Testis (tissue), 3 donors: ENCODE measurements around the gene ARL8A. TPM values are rescaled to one million over a fixed set of nuclear protein-coding genes. Genes with fewer than 3 reads are reported as not detected.
A peak's percentile ranks its signal among the peaks of the same experiment; 100 is the strongest.
"Not testable (repeated sequence)": the region's sequence is repeated elsewhere in the genome, so short reads cannot be mapped to it uniquely, and the experiment has no call there.

Experiments used
- DNase-seq: peaks from one replicate; pipeline ENCODE4 v3.0.0-alpha.2; 2019
- H3K27ac ChIP-seq, 2 donors: fragments of 200-600 bp; sonication (generic); one replicate each; pipeline ENCODE4 v1.5.1; 2019
- H3K27me3 ChIP-seq: fragments of 200-600 bp; sonication (generic); one replicate; pipeline ENCODE4 v1.5.1; 2019
- H3K36me3 ChIP-seq: fragments of 200-600 bp; sonication (generic); one replicate; pipeline ENCODE4 v1.5.1; 2017; ENCODE audit warnings: low read depth; ENCODE audit errors: missing control alignments
- H3K4me1 ChIP-seq: fragments of 200-600 bp; sonication (generic); one replicate; pipeline ENCODE4 v1.5.1; 2019
- H3K4me3 ChIP-seq, 2 donors: fragments of 200-600 bp; sonication (generic); one replicate each; pipeline ENCODE4 v1.5.1; 2017 to 2019
- H3K9me3 ChIP-seq: fragments of 200-600 bp; sonication (generic); one replicate; pipeline ENCODE4 v1.5.1; 2017
- POLR2A ChIP-seq: fragments of 450-650 bp; IDR thresholded peaks from one replicate; pipeline ENCODE4 v1.6.1; 2017; ENCODE audit warnings: antibody characterized with exemption, mild to moderate bottlenecking, moderate library complexity
- WGBS, 2 donors: methylation state at CpG; one replicate each; pipeline ENCODE4 v1.1.5; 2018; 5-methylcytosine and 5-hydroxymethylcytosine counted together
- intact Hi-C: fragments of 100-400 bp; cut with DNase I; formaldehyde crosslinking; loops from one replicate; pipeline ENCODE4 v1.15.1; 2023; ENCODE audit warnings: low total_unique reads
- polyA plus RNA-seq: library from polyadenylated mRNA; stranded (reverse); fragments of 350-450 nt; fragmentation: Illumina TruSeq; extraction: RNeasy Lipid Tissue Mini Kit (QIAGEN cat#74804); gene quantifications from one replicate; pipeline ENCODE4 v1.2.3, GENCODE V29; 2014; ENCODE audit warnings: low read depth, low replicate concordance; ENCODE audit not compliant: insufficient read depth
- total RNA-seq, 2 donors: library from RNA; depleted of rRNA; stranded (reverse); fragments of >200 nt; gene quantifications; one replicate each; pipeline ENCODE4 v1.2.3, GENCODE V29; 2016
- TF ChIP-seq, protein P1 (sequence below), 3 experiments: fragments of 450-650 bp in 2 of 3; fragments of 200-600 bp in 1 of 3; sonication (generic) in 1 of 3; IDR thresholded peaks; one replicate each; pipeline ENCODE4 v1.5.1; 2016 to 2019; ENCODE audit warnings: antibody characterized with exemption in 3 of 3, mild to moderate bottlenecking in 2 of 3, moderate library complexity in 1 of 3

The ARL8A gene
- total and polyA plus RNA-seq, 3 donors from 2014 or later: 46.9 to 80.8 (median 63.9) TPM

- no peak overlapping the region for H3K27ac ChIP-seq
- intact Hi-C loops: no loop called here
- no peak for TF ChIP-seq POLR2A
- TF ChIP-seq, protein P1, sequence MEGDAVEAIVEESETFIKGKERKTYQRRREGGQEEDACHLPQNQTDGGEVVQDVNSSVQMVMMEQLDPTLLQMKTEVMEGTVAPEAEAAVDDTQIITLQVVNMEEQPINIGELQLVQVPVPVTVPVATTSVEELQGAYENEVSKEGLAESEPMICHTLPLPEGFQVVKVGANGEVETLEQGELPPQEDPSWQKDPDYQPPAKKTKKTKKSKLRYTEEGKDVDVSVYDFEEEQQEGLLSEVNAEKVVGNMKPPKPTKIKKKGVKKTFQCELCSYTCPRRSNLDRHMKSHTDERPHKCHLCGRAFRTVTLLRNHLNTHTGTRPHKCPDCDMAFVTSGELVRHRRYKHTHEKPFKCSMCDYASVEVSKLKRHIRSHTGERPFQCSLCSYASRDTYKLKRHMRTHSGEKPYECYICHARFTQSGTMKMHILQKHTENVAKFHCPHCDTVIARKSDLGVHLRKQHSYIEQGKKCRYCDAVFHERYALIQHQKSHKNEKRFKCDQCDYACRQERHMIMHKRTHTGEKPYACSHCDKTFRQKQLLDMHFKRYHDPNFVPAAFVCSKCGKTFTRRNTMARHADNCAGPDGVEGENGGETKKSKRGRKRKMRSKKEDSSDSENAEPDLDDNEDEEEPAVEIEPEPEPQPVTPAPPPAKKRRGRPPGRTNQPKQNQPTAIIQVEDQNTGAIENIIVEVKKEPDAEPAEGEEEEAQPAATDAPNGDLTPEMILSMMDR (IDR thresholded peaks at IDR 0.05): no peak
- no peak overlapping the region for H3K4me3 ChIP-seq
- WGBS, 2 donors: 70 to 92% methylated on average over 4 of the region's 4 CpGs
- no peaks in the 10 kb centered on the region for H3K9me3 ChIP-seq
- H3K36me3 ChIP-seq: no peaks in the 10 kb centered on the region
- no peak for DNase-seq
- no peaks in the 10 kb centered on the region for H3K27me3 ChIP-seq
- peaks cover 5% of the 10 kb centered on the region for H3K4me1 ChIP-seq
Observed at GRCh38 chr1:202148391-202148790, 3.9 kb upstream of the ARL8A start.

- H3K27ac ChIP-seq: no peak overlapping the region
- intact Hi-C loops: no loop called here
- no peaks in the 10 kb centered on the region for H3K9me3 ChIP-seq
- H3K36me3 ChIP-seq: no peaks in the 10 kb centered on the region
- H3K4me1 ChIP-seq: peaks cover 12% of the 10 kb centered on the region
- 63% methylated on average over 3 of the region's 3 CpGs for WGBS, 2 donors
- TF ChIP-seq POLR2A: no peak
- TF ChIP-seq, protein P1 (IDR thresholded peaks at IDR 0.05): no peak
- H3K4me3 ChIP-seq: no peak overlapping the region
- no peak for DNase-seq
- no peaks in the 10 kb centered on the region for H3K27me3 ChIP-seq
Observed at GRCh38 chr1:202146993-202147392, 2.5 kb upstream of the ARL8A start.

DNA sequence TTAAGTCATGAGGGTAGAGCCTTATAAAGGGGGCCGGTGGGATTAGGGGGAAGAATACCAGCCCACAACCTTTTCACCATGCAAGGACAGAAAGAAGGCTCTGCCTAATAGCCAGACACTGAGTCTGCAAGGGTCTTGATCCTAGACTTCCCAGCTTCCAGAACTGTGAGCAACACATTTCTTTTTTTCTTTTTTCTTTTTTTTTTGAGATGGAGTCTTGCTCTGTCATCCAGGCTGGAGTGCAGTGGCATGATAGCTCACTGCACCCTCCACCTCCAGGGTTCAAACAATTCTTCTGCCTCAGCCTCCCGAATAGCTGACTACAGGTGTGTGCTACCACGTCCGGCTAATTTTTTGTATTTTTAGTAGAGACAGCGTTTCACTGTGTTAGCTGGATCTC is 1.7 kb upstream of the ARL8A start:
- DNase-seq: no peak
- H3K36me3 ChIP-seq: no peaks in the 10 kb centered on the region
- TF ChIP-seq, protein P1 (IDR thresholded peaks at IDR 0.05): no peak
- H3K27ac ChIP-seq: no peak overlapping the region
- H3K4me1 ChIP-seq: peaks cover 14% of the 10 kb centered on the region
- H3K4me3 ChIP-seq: no peak overlapping the region
- H3K27me3 ChIP-seq: no peaks in the 10 kb centered on the region
- H3K9me3 ChIP-seq: no peaks in the 10 kb centered on the region
- intact Hi-C loops: no loop called here
- 91 to 92% methylated on average over 5 of the region's 5 CpGs for WGBS, 2 donors

GRCh38 chr1:202145744-202146140 is 1.2 kb upstream of the ARL8A start:
- H3K36me3 ChIP-seq, intact Hi-C loops, H3K9me3 ChIP-seq, DNase-seq, H3K4me3 ChIP-seq, H3K27me3 ChIP-seq, H3K27ac ChIP-seq: not testable (repeated sequence)
- peaks cover 14% of the 10 kb centered on the region for H3K4me1 ChIP-seq
- WGBS, 2 donors: 81 to 95% methylated on average over 8 of the region's 8 CpGs

DNA sequence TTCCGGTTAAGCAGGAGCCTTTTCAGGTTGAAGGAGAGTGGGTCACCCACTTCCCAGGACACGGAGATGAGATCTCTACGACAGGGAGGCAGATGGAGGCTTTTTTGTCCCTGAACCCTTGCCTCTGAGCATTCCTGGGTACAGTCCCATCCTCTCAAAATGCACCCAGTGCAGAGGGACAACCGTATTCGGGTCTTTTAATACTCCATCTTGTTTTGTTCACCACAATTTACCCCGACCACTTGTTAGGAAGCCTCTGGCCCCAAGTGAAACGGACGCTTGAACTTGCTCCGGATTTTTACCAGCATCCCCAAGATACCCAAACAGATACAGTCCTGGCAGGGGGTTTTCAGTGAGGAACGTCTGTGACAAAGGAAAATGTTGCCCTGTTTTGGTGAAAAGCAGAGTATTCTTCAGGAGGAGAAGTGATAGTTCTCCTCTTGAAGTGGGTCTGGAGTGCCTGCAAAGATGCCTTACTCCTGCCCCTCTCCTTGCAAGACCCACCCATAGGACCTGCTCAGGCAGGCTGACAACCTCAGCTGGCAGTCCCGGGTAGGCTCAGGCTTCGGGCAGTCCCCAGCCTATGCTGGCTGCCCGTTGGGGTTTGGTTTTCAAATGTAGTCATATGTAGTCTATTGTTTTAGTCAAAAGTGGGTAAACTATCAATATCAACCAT is 669 bp upstream of the ARL8A start:
- 5 to 6% methylated on average over 13 of the region's 13 CpGs for WGBS, 2 donors
- H3K27me3 ChIP-seq: no peaks in the 10 kb centered on the region
- peaks cover 14% of the 10 kb centered on the region for H3K4me1 ChIP-seq
- H3K4me3 ChIP-seq: peak overlapping the region; percentile 88 to 93
- no peak for DNase-seq
- no peak for TF ChIP-seq POLR2A
- TF ChIP-seq, protein P1 (IDR thresholded peaks at IDR 0.05): no peak
- H3K9me3 ChIP-seq: no peaks in the 10 kb centered on the region
- intact Hi-C loops: no loop called here
- peak overlapping the region; percentile 83 to 90 for H3K27ac ChIP-seq
- H3K36me3 ChIP-seq: no peaks in the 10 kb centered on the region
